ENCODE data around the gene LMO7.
"Not testable (repeated sequence)": the region's sequence is repeated elsewhere in the genome, so short reads cannot be mapped to it uniquely, and the experiment has no call there.

The LMO7 gene

GRCh38 chr13:75660694-75661093, 24.6 kb downstream of the LMO7 start:
- no peaks in the 10 kb centered on the region for H3K36me3 ChIP-seq (ENCODE audit: insufficient read depth, insufficient read length, low read length)
- no peaks in the 10 kb centered on the region for H3K27me3 ChIP-seq (ENCODE audit: insufficient read depth, insufficient read length)
- no peak overlapping the region for H3K4me3 ChIP-seq (ENCODE audit: insufficient read length, low read depth)
- H3K9ac ChIP-seq (ENCODE audit: insufficient read length, low read depth): no peak overlapping the region
- TF ChIP-seq SUZ12 (IDR thresholded peaks at IDR 0.05; ENCODE audit: extremely low read depth, insufficient read depth, insufficient read length): no peak
- TF ChIP-seq YY1 (IDR thresholded peaks at IDR 0.05; ENCODE audit: insufficient read depth, insufficient read length): no peak
- no peak for TF ChIP-seq ZNF274 (IDR thresholded peaks at IDR 0.05; ENCODE audit: low read depth, low read length)
- H3K9me3 ChIP-seq (ENCODE audit: insufficient read depth, low read length): no peaks in the 10 kb centered on the region
- H3K4me1 ChIP-seq (ENCODE audit: insufficient read depth, insufficient read length): no peaks in the 10 kb centered on the region
- DNase-seq (ENCODE audit: low read depth, low spot score): no peak

GRCh38 chr13:75661443-75661842, 25.3 kb downstream of the LMO7 start:
- DNase-seq (ENCODE audit: low read depth, low spot score): no peak
- Histone ChIP-seq H3K36me3 (ENCODE audit: insufficient read depth, insufficient read length, low read length) (no peaks in the 10 kb centered on the region), H3K4me3 (ENCODE audit: insufficient read length, low read depth) (no peak overlapping the region), H3K9me3 (ENCODE audit: insufficient read depth, low read length) (no peaks in the 10 kb centered on the region), H3K9ac (ENCODE audit: insufficient read length, low read depth) (no peak overlapping the region), H3K4me1 (ENCODE audit: insufficient read depth, insufficient read length) (no peaks in the 10 kb centered on the region), H3K27me3 (ENCODE audit: insufficient read depth, insufficient read length) (no peaks in the 10 kb centered on the region)
- no peak for TF ChIP-seq ZNF274 (IDR thresholded peaks at IDR 0.05; ENCODE audit: low read depth, low read length)

GRCh38 chr13:75666646-75667351, 30.7 kb downstream of the LMO7 start:
- Histone ChIP-seq H3K27me3 (ENCODE audit: insufficient read depth, insufficient read length) (no peaks in the 10 kb centered on the region), H3K4me1 (ENCODE audit: insufficient read depth, insufficient read length) (no peaks in the 10 kb centered on the region), H3K36me3 (ENCODE audit: insufficient read depth, insufficient read length, low read length) (no peaks in the 10 kb centered on the region), H3K9ac (ENCODE audit: insufficient read length, low read depth) (no peak overlapping the region), H3K4me3 (ENCODE audit: insufficient read length, low read depth) (no peak overlapping the region), H3K9me3 (ENCODE audit: insufficient read depth, low read length) (no peaks in the 10 kb centered on the region)
- DNase-seq (ENCODE audit: low read depth, low spot score): no peak
- TF ChIP-seq SUZ12 (IDR thresholded peaks at IDR 0.05; ENCODE audit: extremely low read depth, insufficient read depth, insufficient read length) (no peak), YY1 (IDR thresholded peaks at IDR 0.05; ENCODE audit: insufficient read depth, insufficient read length) (no peak), ZNF274 (IDR thresholded peaks at IDR 0.05; ENCODE audit: low read depth, low read length) (no peak)

GRCh38 chr13:75669706-75670105, 33.6 kb downstream of the LMO7 start:
- no peak for DNase-seq (ENCODE audit: low read depth, low spot score)
- TF ChIP-seq ZNF274 (IDR thresholded peaks at IDR 0.05; ENCODE audit: low read depth, low read length) (no peak), SUZ12 (IDR thresholded peaks at IDR 0.05; ENCODE audit: extremely low read depth, insufficient read depth, insufficient read length) (no peak)
- Histone ChIP-seq H3K9ac (ENCODE audit: insufficient read length, low read depth) (no peak overlapping the region), H3K36me3 (ENCODE audit: insufficient read depth, insufficient read length, low read length) (no peaks in the 10 kb centered on the region), H3K9me3 (ENCODE audit: insufficient read depth, low read length) (no peaks in the 10 kb centered on the region), H3K4me1 (ENCODE audit: insufficient read depth, insufficient read length) (no peaks in the 10 kb centered on the region), H3K4me3 (ENCODE audit: insufficient read length, low read depth) (no peak overlapping the region), H3K27me3 (ENCODE audit: insufficient read depth, insufficient read length) (no peaks in the 10 kb centered on the region)

GRCh38 chr13:75670496-75670895, 34.4 kb downstream of the LMO7 start:
- TF ChIP-seq ZNF274 (IDR thresholded peaks at IDR 0.05; ENCODE audit: low read depth, low read length) (no peak), YY1 (IDR thresholded peaks at IDR 0.05; ENCODE audit: insufficient read depth, insufficient read length) (no peak), SUZ12 (IDR thresholded peaks at IDR 0.05; ENCODE audit: extremely low read depth, insufficient read depth, insufficient read length) (no peak)
- no peak overlapping the region for H3K4me3 ChIP-seq (ENCODE audit: insufficient read length, low read depth)
- DNase-seq (ENCODE audit: low read depth, low spot score): no peak
- no peaks in the 10 kb centered on the region for H3K27me3 ChIP-seq (ENCODE audit: insufficient read depth, insufficient read length)
- H3K9me3 ChIP-seq (ENCODE audit: insufficient read depth, low read length): no peaks in the 10 kb centered on the region
- no peak overlapping the region for H3K9ac ChIP-seq (ENCODE audit: insufficient read length, low read depth)
- no peaks in the 10 kb centered on the region for H3K4me1 ChIP-seq (ENCODE audit: insufficient read depth, insufficient read length)
- H3K36me3 ChIP-seq (ENCODE audit: insufficient read depth, insufficient read length, low read length): no peaks in the 10 kb centered on the region

GRCh38 chr13:75675421-75675820, 39.3 kb downstream of the LMO7 start:
- Histone ChIP-seq H3K36me3 (ENCODE audit: insufficient read depth, insufficient read length, low read length) (no peaks in the 10 kb centered on the region), H3K4me3 (ENCODE audit: insufficient read length, low read depth) (no peak overlapping the region), H3K9ac (ENCODE audit: insufficient read length, low read depth) (no peak overlapping the region), H3K9me3 (ENCODE audit: insufficient read depth, low read length) (no peaks in the 10 kb centered on the region), H3K4me1 (ENCODE audit: insufficient read depth, insufficient read length) (no peaks in the 10 kb centered on the region), H3K27me3 (ENCODE audit: insufficient read depth, insufficient read length) (no peaks in the 10 kb centered on the region)
- DNase-seq (ENCODE audit: low read depth, low spot score): no peak
- TF ChIP-seq ZNF274 (IDR thresholded peaks at IDR 0.05; ENCODE audit: low read depth, low read length) (no peak), YY1 (IDR thresholded peaks at IDR 0.05; ENCODE audit: insufficient read depth, insufficient read length) (no peak), SUZ12 (IDR thresholded peaks at IDR 0.05; ENCODE audit: extremely low read depth, insufficient read depth, insufficient read length) (no peak)

GRCh38 chr13:75679459-75679858, 43.3 kb downstream of the LMO7 start:
- no peak overlapping the region for H3K4me3 ChIP-seq (ENCODE audit: insufficient read length, low read depth)
- no peak for TF ChIP-seq YY1 (IDR thresholded peaks at IDR 0.05; ENCODE audit: insufficient read depth, insufficient read length)
- TF ChIP-seq ZNF274 (IDR thresholded peaks at IDR 0.05; ENCODE audit: low read depth, low read length): no peak
- TF ChIP-seq SUZ12 (IDR thresholded peaks at IDR 0.05; ENCODE audit: extremely low read depth, insufficient read depth, insufficient read length): no peak
- no peak for DNase-seq (ENCODE audit: low read depth, low spot score)

GRCh38 chr13:75680251-75680650, 44.1 kb downstream of the LMO7 start:
- DNase-seq (ENCODE audit: low read depth, low spot score); H3K4me3 ChIP-seq (ENCODE audit: insufficient read length, low read depth); H3K36me3 ChIP-seq (ENCODE audit: insufficient read depth, insufficient read length, low read length); H3K4me1 ChIP-seq (ENCODE audit: insufficient read depth, insufficient read length); H3K9me3 ChIP-seq (ENCODE audit: insufficient read depth, low read length); H3K9ac ChIP-seq (ENCODE audit: insufficient read length, low read depth); H3K27me3 ChIP-seq (ENCODE audit: insufficient read depth, insufficient read length): not testable (repeated sequence)

More at GRCh38 chr13:75679459-75679858, 43.3 kb downstream of the LMO7 start:
- Histone ChIP-seq H3K9me3 (ENCODE audit: insufficient read depth, low read length) (no peaks in the 10 kb centered on the region), H3K4me1 (ENCODE audit: insufficient read depth, insufficient read length) (no peaks in the 10 kb centered on the region), H3K9ac (ENCODE audit: insufficient read length, low read depth) (no peak overlapping the region), H3K36me3 (ENCODE audit: insufficient read depth, insufficient read length, low read length) (no peaks in the 10 kb centered on the region), H3K27me3 (ENCODE audit: insufficient read depth, insufficient read length) (no peaks in the 10 kb centered on the region)

Measured in NT2/D1 (cell line).